Kidney capillary endothelial cell (primary cell): ENCODE data around the gene MEDAG.

ENCODE experiments used
- DNase-seq: peaks from one replicate; pipeline ENCODE4 v3.0.0-alpha.2; 2018; ENCODE audit warnings: low spot score

Gene MEDAG

GRCh38 chr13:30957258-30957943 is 51.3 kb downstream of the MEDAG start:
- DNase-seq: no peak

GRCh38 chr13:30959678-30960077 is 53.6 kb downstream of the MEDAG start:
- DNase-seq: no peak

GRCh38 chr13:30963791-30964190 is 57.7 kb downstream of the MEDAG start:
- DNase-seq: no peak

- DNase-seq: no peak
Measured at GRCh38 chr13:30965380-30965779, 59.3 kb downstream of the MEDAG start.

- DNase-seq: no peak
Measured at GRCh38 chr13:30966101-30966500, 60.0 kb downstream of the MEDAG start.

- no peak for DNase-seq
Measured at GRCh38 chr13:30968846-30969245, 62.8 kb downstream of the MEDAG start.

- no peak for DNase-seq
Measured at GRCh38 chr13:30971575-30971974, 65.5 kb downstream of the MEDAG start.

GRCh38 chr13:30972888-30973377 is 66.9 kb downstream of the MEDAG start:
- no peak for DNase-seq

- DNase-seq: no peak
Measured at GRCh38 chr13:30974350-30974749, 68.3 kb downstream of the MEDAG start.
